Transverse colon (tissue), 4 donors: Measurements from ENCODE around the gene SMIM14.

Experiments
- EP300 ChIP-seq: sonication (generic); formaldehyde crosslinking; IDR thresholded peaks from one replicate; pipeline ENCODE4 v1.6.1; 2017; ENCODE audit warnings: antibody characterized with exemption, low read depth
- POLR2A ChIP-seq: fragments of 450-650 bp; IDR thresholded peaks from one replicate; pipeline ENCODE4 v1.6.1; 2016; ENCODE audit warnings: antibody characterized with exemption, mild to moderate bottlenecking, moderate library complexity
- POLR2AphosphoS5 ChIP-seq, 3 donors: sonication (generic); formaldehyde crosslinking; IDR thresholded peaks; one replicate each; pipeline ENCODE4 v1.6.1; 2016; ENCODE audit warnings: antibody characterized with exemption in 3 of 3
- TF ChIP-seq, protein P1 (sequence below), 5 experiments: fragments of 200-600 bp in 3 of 5; fragments of 450-650 bp in 2 of 5; sonication (generic) in 3 of 5; IDR thresholded peaks; 1 replicate in 2 of 5; 2 replicates in 3 of 5; pipeline ENCODE4 v1.5.1; 2016 to 2017; ENCODE audit warnings: antibody characterized with exemption in 5 of 5, inconsistent platforms in 3 of 5, mild to moderate bottlenecking in 2 of 5, moderate library complexity in 1 of 5

DNA sequence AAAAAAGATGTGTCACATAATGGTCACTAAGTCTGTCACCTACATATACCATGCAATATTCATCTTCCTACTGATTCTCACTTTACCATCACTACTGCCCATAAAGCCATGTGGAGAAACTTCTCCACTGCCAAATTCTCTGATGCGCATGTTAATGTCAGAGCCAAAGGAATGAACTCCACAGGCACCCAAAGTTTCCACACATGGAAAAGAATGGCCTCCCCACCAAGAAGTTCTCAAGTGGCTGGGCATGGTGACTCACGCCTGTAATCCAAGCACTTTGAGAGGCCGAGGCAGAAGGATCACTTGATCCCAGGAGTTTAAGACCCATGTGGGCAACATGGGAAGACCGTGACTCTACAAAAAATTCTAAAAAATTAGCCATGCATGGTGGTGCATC lies 67.6 kb downstream of the SMIM14 start:
- TF ChIP-seq, protein P1, sequence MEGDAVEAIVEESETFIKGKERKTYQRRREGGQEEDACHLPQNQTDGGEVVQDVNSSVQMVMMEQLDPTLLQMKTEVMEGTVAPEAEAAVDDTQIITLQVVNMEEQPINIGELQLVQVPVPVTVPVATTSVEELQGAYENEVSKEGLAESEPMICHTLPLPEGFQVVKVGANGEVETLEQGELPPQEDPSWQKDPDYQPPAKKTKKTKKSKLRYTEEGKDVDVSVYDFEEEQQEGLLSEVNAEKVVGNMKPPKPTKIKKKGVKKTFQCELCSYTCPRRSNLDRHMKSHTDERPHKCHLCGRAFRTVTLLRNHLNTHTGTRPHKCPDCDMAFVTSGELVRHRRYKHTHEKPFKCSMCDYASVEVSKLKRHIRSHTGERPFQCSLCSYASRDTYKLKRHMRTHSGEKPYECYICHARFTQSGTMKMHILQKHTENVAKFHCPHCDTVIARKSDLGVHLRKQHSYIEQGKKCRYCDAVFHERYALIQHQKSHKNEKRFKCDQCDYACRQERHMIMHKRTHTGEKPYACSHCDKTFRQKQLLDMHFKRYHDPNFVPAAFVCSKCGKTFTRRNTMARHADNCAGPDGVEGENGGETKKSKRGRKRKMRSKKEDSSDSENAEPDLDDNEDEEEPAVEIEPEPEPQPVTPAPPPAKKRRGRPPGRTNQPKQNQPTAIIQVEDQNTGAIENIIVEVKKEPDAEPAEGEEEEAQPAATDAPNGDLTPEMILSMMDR (IDR thresholded peaks at IDR 0.05) = no peak
- no peak for TF ChIP-seq POLR2A
- no peak for TF ChIP-seq POLR2AphosphoS5 (IDR thresholded peaks at IDR 0.05)
- TF ChIP-seq EP300 = no peak
